T-helper 9 cell (primary cell): ENCODE data around the gene CD200.
"Not testable (repeated sequence)": the region's sequence is repeated elsewhere in the genome, so short reads cannot be mapped to it uniquely, and the experiment has no call there.

Experiments
- DNase-seq: peaks from one replicate; pipeline ENCODE4 v3.0.0-alpha.2; 2020

The CD200 gene

GRCh38 chr3:112362221-112362620 lies 29.3 kb downstream of the CD200 start:
- no peak for DNase-seq

- DNase-seq: no peak
These were observed 31.3 kb downstream of the CD200 start for GRCh38 chr3:112364291-112364690.

- DNase-seq: no peak
These were observed 32.1 kb downstream of the CD200 start for GRCh38 chr3:112365035-112365434.

- DNase-seq: no peak
These were observed 32.7 kb downstream of the CD200 start for GRCh38 chr3:112365636-112366035.

GRCh38 chr3:112366522-112366921 lies 33.6 kb downstream of the CD200 start:
- DNase-seq: no peak

- DNase-seq: no peak
These were observed 38.6 kb downstream of the CD200 start for GRCh38 chr3:112371569-112371968.

GRCh38 chr3:112372396-112372795 lies 39.4 kb downstream of the CD200 start:
- DNase-seq: no peak

- DNase-seq: no peak
These were observed 40.5 kb downstream of the CD200 start for GRCh38 chr3:112373476-112373875.

GRCh38 chr3:112373924-112374323 lies 41.0 kb downstream of the CD200 start:
- DNase-seq: no peak

- no peak for DNase-seq
These were observed 41.4 kb downstream of the CD200 start for GRCh38 chr3:112374333-112374734.

GRCh38 chr3:112375117-112375516 lies 42.2 kb downstream of the CD200 start:
- DNase-seq: no peak

- DNase-seq: no peak
These were observed 43.4 kb downstream of the CD200 start for GRCh38 chr3:112376241-112376911.

GRCh38 chr3:112376992-112377391 lies 44.0 kb downstream of the CD200 start:
- no peak for DNase-seq

- DNase-seq: no peak
These were observed 44.7 kb downstream of the CD200 start for GRCh38 chr3:112377568-112378071.

GRCh38 chr3:112378347-112378746 lies 45.4 kb downstream of the CD200 start:
- DNase-seq: not testable (repeated sequence)

- DNase-seq: no peak
These were observed 46.2 kb downstream of the CD200 start for GRCh38 chr3:112379020-112379690.

- no peak for DNase-seq
These were observed 49.0 kb downstream of the CD200 start for GRCh38 chr3:112381673-112382542.

- no peak for DNase-seq
These were observed 49.7 kb downstream of the CD200 start for GRCh38 chr3:112382543-112383160.

- no peak for DNase-seq
These were observed 51.8 kb downstream of the CD200 start for GRCh38 chr3:112384769-112385168.

- DNase-seq: no peak
These were observed 56.0 kb downstream of the CD200 start for GRCh38 chr3:112388972-112389371.

- DNase-seq: no peak
These were observed 57.0 kb downstream of the CD200 start for GRCh38 chr3:112389961-112390360.

- DNase-seq: no peak
These were observed 58.1 kb downstream of the CD200 start for GRCh38 chr3:112390783-112391641.
